Adrenal gland (tissue), 12 donors: ENCODE results near the gene BCL6B. TPM values are rescaled to one million over a fixed set of nuclear protein-coding genes. Genes with fewer than 3 reads are reported as not detected.

Experiments used
- DNase-seq, 7 donors: peaks; one replicate each; pipeline ENCODE4 v3.0.0-alpha.2; 2019 to 2020
- H3K27ac ChIP-seq, 5 donors: fragments of 200-600 bp; sonication (generic) in 4 of 5; 1 replicate in 3 of 5; 2 replicates in 2 of 5; pipeline versions ENCODE4 v1.5.1 to v1.8.0; 2016 to 2020; ENCODE audit warnings: mild to moderate bottlenecking in 1 of 5
- H3K27me3 ChIP-seq: fragments of 200-600 bp; 2 replicates; pipeline ENCODE4 v1.8.0; 2021
- H3K36me3 ChIP-seq, 2 donors: fragments of 200-600 bp; replicated peaks in 1 of 2; 1 replicate in 1 of 2; 2 replicates in 1 of 2; pipeline versions ENCODE4 v1.5.1 to v1.8.0; 2018 to 2022
- H3K4me1 ChIP-seq, 2 donors: fragments of 200-600 bp; replicated peaks in 1 of 2; 1 replicate in 1 of 2; 2 replicates in 1 of 2; pipeline versions ENCODE4 v1.5.1 to v1.8.0; 2018 to 2021
- H3K4me3 ChIP-seq, 4 donors: fragments of 200-600 bp; sonication (generic) in 3 of 4; one replicate each; pipeline ENCODE4 v1.5.1; 2016 to 2018
- H3K9me3 ChIP-seq, 3 donors: fragments of 200-600 bp; sonication (generic) in 1 of 3; replicated peaks in 1 of 3; 1 replicate in 2 of 3; 2 replicates in 1 of 3; pipeline versions ENCODE4 v1.5.1 to v1.8.0; 2016 to 2021
- CTCF ChIP-seq, 6 experiments: fragments of 450-650 bp in 4 of 6; fragments of 200-600 bp in 2 of 6; sonication (generic) in 1 of 6; IDR thresholded peaks; 1 replicate in 5 of 6; 2 replicates in 1 of 6; pipeline versions ENCODE4 v1.5.1 to v1.8.0; 2016 to 2021; ENCODE audit warnings: antibody characterized with exemption in 6 of 6, mild to moderate bottlenecking in 2 of 6, moderate library complexity in 1 of 6
- POLR2A ChIP-seq, 2 donors: fragments of 450-650 bp; IDR thresholded peaks; one replicate each; pipeline ENCODE4 v1.6.1; 2017; ENCODE audit warnings: antibody characterized with exemption in 2 of 2, mild to moderate bottlenecking in 2 of 2, moderate library complexity in 1 of 2
- WGBS, 4 donors: extraction: QIAGEN DNeasy Blood & Tissue Kit in 2 of 4; methylation state at CpG; one replicate each; pipeline versions ENCODE4 v1.1.5 to v1.1.7; 2013 to 2017; 5-methylcytosine and 5-hydroxymethylcytosine counted together
- intact Hi-C, 2 donors: fragments of 100-400 bp; cut with DNase I; formaldehyde crosslinking; loops; one replicate each; pipeline versions ENCODE4 v1.14.1 to v1.15.0; 2022 to 2023
- polyA plus RNA-seq, 3 donors: library from polyadenylated mRNA; stranded (reverse); fragments of 200-250 nt in 2 of 3; fragments of 350-450 nt in 1 of 3; fragmentation: Illumina TruSeq in 1 of 3; extraction: RNeasy Lipid Tissue Mini Kit (QIAGEN cat#74804) in 1 of 3; gene quantifications; one replicate each; pipeline ENCODE4 v1.2.3, GENCODE V29; 2013 to 2014
- total RNA-seq, 9 donors: library from RNA; depleted of rRNA in 4 of 9; stranded (reverse); fragments of >200 nt in 4 of 9; fragments of 120-200 nt in 1 of 9; fragmentation: NEBNext Ultra II Directional in 1 of 9; extraction: Animal tissue kit (Norgen Biotek cat#: 25700) in 1 of 9; gene quantifications; one replicate each; pipeline versions ENCODE4 v1.1.0 to v1.2.4, GENCODE V29; 2013 to 2023
- donor health status: healthy with polysubstance abuse.
- donor health status: Bipolar disorder and iron deficiency.
- donor health status: DM: yes; HTN: yes; CAD: no.
- donor health status: DM: no; HTN: no; CAD: no.
- donor health status: DM: no; HTN: no; CAD: no.
- donor health status: DM: yes; HTN: yes; CAD: no.

The BCL6B gene
- total and polyA plus RNA-seq, 12 donors = 2.9 to 17.0 (median 8.8) TPM

DNA sequence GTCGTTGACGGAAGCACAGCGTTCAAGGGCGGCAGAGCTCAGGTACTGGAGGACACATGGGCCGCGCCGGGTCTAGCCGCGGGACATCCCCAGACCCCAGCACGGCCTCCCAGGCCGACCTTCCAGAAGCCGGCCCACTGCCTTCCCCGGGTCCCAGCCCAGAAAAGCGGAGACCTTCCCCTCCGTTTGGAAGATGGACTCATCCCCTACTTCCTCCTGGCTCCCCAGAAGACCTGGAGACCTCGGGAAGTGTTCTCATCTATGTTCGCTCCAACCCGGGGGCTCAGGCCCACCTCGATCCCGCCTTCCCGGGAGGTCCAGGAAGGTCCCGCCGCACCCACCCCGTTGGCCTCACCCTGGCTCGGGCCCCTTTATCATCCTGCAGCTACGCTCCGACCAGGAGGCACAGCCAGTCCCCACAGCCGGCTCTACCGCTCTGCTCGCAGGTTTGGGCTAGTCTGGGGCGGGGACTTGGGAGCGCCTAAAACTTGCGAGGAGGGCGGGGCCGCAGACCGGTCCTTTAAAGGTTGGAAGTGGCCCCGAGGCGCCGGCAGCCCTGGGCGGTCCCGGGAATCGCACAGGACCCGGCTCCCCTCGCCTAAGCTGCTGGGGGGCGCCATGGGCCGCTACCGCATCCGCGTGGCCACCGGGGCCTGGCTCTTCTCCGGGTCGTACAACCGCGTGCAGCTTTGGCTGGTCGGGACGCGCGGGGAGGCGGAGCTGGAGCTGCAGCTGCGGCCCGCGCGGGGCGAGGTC, 27.2 kb upstream of the BCL6B start, which contains the start of gene ALOX12:
TSS of gene ALOX12 (plus strand) at position 550 of the 756 bp plus-strand sequence. CDS start at position 619, 69 bp downstream.
- Histone ChIP-seq H3K9me3 (no peaks in the 10 kb centered on the region), H3K36me3 (peaks cover 0 to 12% of the 10 kb centered on the region in 2 donors), H3K27me3 (no peaks in the 10 kb centered on the region), H3K4me1 (peaks cover 0 to 8% of the 10 kb centered on the region in 2 donors), H3K4me3 (peak within 1 kb of the TSS in 1 of 4 donors; percentile 43), H3K27ac (no peak within 1 kb of the TSS)
- intact Hi-C loops = no loop called here
- TF ChIP-seq CTCF (IDR thresholded peaks at IDR 0.05) (no peak), POLR2A (IDR thresholded peaks at IDR 0.05) (no peak)
- peak in 1 of 7 donors; percentile 18 for DNase-seq
- 6 to 44% (median 27%) methylated on average over 7 to 64 of the region's 64 CpGs for WGBS, 4 donors

DNA sequence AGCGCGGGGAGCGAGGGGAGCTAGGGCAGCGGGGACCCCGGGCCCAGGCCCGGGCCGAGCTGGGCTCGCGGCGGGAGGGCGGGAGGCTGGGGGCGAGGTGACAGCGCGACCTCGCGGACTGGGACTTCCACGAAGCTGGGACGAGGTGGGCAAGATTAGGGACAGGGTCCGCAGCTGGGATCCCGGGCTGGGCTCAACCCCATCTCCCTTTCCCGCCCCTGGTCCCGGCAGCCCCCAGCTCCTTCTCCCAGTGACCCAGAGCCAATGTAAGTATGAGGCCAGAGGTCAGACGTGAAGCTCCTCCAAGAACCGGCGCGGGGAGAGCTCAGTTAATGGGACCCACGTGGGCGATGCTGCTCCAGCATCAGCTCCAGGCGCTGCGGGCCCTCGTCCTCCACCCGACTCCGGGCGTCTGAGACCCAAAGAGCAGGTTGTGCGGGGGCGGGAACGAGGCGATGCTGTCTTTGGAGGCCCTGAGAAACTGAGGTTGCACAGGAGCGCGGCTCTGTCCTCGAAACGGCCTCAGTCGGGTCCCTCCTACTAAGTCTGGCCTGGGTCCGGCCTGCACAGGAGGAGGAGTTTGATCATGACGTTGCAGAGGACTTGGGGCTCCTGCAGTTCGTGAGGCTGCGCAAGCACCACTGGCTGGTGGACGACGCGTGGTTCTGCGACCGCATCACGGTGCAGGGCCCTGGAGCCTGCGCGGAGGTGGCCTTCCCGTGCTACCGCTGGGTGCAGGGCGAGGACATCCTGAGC, 26.4 kb upstream of the BCL6B start:
- DNase-seq = no peak

GRCh38 chr17:6997171-6997570, 25.7 kb upstream of the BCL6B start:
- no peak for TF ChIP-seq POLR2A (IDR thresholded peaks at IDR 0.05)
- TF ChIP-seq CTCF (IDR thresholded peaks at IDR 0.05) = no peak
- H3K27ac ChIP-seq = no peak overlapping the region
- H3K27me3 ChIP-seq = no peaks in the 10 kb centered on the region
- H3K9me3 ChIP-seq = no peaks in the 10 kb centered on the region
- H3K36me3 ChIP-seq = peaks cover 0 to 27% of the 10 kb centered on the region in 2 donors
- peaks cover 0 to 8% of the 10 kb centered on the region in 2 donors for H3K4me1 ChIP-seq
- no peak overlapping the region for H3K4me3 ChIP-seq
- DNase-seq = no peak
- intact Hi-C loops = no loop called here
- WGBS, 4 donors = 82 to 96% (median 91%) methylated on average over 8 of the region's 8 CpGs

More for the DNA sequence above, 26.4 kb upstream of the BCL6B start:
- Histone ChIP-seq H3K36me3 (peaks cover 0 to 20% of the 10 kb centered on the region in 2 donors), H3K27me3 (no peaks in the 10 kb centered on the region), H3K9me3 (no peaks in the 10 kb centered on the region), H3K4me3 (peak overlapping the region in 1 of 4 donors; percentile 43), H3K27ac (no peak overlapping the region), H3K4me1 (peaks cover 0 to 8% of the 10 kb centered on the region in 2 donors)
- TF ChIP-seq POLR2A (IDR thresholded peaks at IDR 0.05) (no peak), CTCF (IDR thresholded peaks at IDR 0.05) (no peak)
- intact Hi-C loops = no loop called here
- 62 to 86% (median 64%) methylated on average over 12 to 58 of the region's 58 CpGs for WGBS, 4 donors

DNA sequence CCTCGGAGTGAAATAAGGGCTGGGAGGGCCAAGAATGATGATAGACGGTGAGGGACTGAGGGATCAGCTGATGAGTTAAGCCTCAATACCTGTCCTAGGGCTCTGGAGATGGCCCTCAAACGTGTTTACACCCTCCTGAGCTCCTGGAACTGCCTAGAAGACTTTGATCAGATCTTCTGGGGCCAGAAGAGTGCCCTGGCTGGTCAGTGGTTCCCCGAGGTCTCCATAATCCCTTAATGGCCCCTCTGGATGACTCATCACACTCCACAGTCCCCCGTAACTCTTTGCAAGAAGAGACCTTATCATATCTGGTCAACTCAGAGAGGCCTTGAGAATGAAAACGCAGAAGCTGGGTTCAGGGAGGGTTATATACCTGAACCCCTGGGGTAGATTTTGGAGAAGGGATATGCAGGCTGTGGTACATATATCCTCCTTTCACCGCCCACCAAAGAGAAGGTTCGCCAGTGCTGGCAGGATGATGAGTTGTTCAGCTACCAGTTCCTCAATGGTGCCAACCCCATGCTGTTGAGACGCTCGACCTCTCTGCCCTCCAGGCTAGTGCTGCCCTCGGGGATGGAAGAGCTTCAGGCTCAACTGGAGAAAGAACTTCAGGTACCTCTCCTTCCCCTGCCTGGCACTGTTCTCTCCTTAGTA, 23.9 kb upstream of the BCL6B start:
- Histone ChIP-seq H3K4me1 (peaks cover 0 to 8% of the 10 kb centered on the region in 2 donors), H3K4me3 (no peak overlapping the region), H3K36me3 (peaks cover 0 to 38% of the 10 kb centered on the region in 2 donors), H3K9me3 (no peaks in the 10 kb centered on the region), H3K27me3 (no peaks in the 10 kb centered on the region), H3K27ac (no peak overlapping the region)
- intact Hi-C loops = no loop called here
- DNase-seq = no peak
- WGBS, 4 donors = 77 to 89% (median 84%) methylated on average over 10 to 11 of the region's 11 CpGs
- TF ChIP-seq CTCF (IDR thresholded peaks at IDR 0.05) (no peak), POLR2A (IDR thresholded peaks at IDR 0.05) (no peak)
